HEK293T (cell line): ENCODE data around the gene KSR2.

Experiments used
- ARNT ChIP-seq: fragments of 450-650 bp; IDR thresholded peaks from 2 replicates; pipeline ENCODE4 v1.6.1; 2017; ENCODE audit warnings: mild to moderate bottlenecking
- BHLHE40 ChIP-seq: fragments of 450-650 bp; IDR thresholded peaks from 2 replicates; pipeline ENCODE4 v1.6.1; 2016; ENCODE audit warnings: mild to moderate bottlenecking, moderate library complexity, borderline replicate concordance
- FOXM1 ChIP-seq: fragments of 450-650 bp; IDR thresholded peaks from 2 replicates; pipeline ENCODE4 v1.6.1; 2017; ENCODE audit warnings: mild to moderate bottlenecking, borderline replicate concordance
- HDGF ChIP-seq: fragments of 450-650 bp; IDR thresholded peaks from 2 replicates; pipeline ENCODE4 v1.6.1; 2017; ENCODE audit warnings: antibody characterized with exemption, borderline replicate concordance
- SP1 ChIP-seq: fragments of 450-650 bp; IDR thresholded peaks from 2 replicates; pipeline ENCODE4 v1.6.1; 2017
- ZNF384 ChIP-seq: fragments of 450-650 bp; IDR thresholded peaks from 2 replicates; pipeline ENCODE4 v1.6.1; 2016

GRCh38 chr12:117742721-117743120 lies 226.1 kb downstream of the KSR2 start:
- TF ChIP-seq FOXM1 (no peak), SP1 (no peak), ARNT (no peak), BHLHE40 (no peak), ZNF384 (no peak), HDGF (no peak)
